Heart right ventricle (tissue), 16 donors: Measurements from ENCODE around the gene ARRDC5. TPM values are rescaled to one million over a fixed set of nuclear protein-coding genes. Genes with fewer than 3 reads are reported as not detected.

ENCODE experiments used
- ATAC-seq, 8 donors: fragments of 200-7000 bp; cut with Tn5 transposase; one replicate each; pipeline ENCODE4 v1.9.1; 2020; ENCODE audit warnings: mild to moderate bottlenecking in 8 of 8, moderate library complexity in 8 of 8, moderate number of reproducible peaks in 1 of 8
- DNase-seq, 2 donors: peaks; one replicate each; pipeline ENCODE4 v3.0.0-alpha.2; 2020
- H3K27ac ChIP-seq, 10 donors: fragments of 200-600 bp; sonication (generic) in 2 of 10; one replicate each; pipeline versions ENCODE4 v1.5.0 to v1.8.0; 2020 to 2022; ENCODE audit warnings: mild to moderate bottlenecking in 3 of 10
- H3K27me3 ChIP-seq, 7 donors: fragments of 200-600 bp; one replicate each; pipeline ENCODE4 v1.8.0; 2021 to 2022; ENCODE audit warnings: mild to moderate bottlenecking in 2 of 7
- H3K36me3 ChIP-seq, 9 donors: fragments of 200-600 bp; sonication (generic) in 1 of 9; one replicate each; pipeline versions ENCODE4 v1.5.0 to v1.8.0; 2020 to 2022; ENCODE audit warnings: mild to moderate bottlenecking in 2 of 9
- H3K4me1 ChIP-seq, 9 donors: fragments of 200-600 bp; sonication (generic) in 1 of 9; one replicate each; pipeline versions ENCODE4 v1.5.0 to v1.8.0; 2020 to 2022; ENCODE audit warnings: mild to moderate bottlenecking in 4 of 9
- H3K4me3 ChIP-seq, 10 donors: fragments of 200-600 bp; sonication (generic) in 2 of 10; one replicate each; pipeline versions ENCODE4 v1.5.0 to v1.8.0; 2020 to 2022; ENCODE audit warnings: mild to moderate bottlenecking in 7 of 10, moderate library complexity in 2 of 10
- H3K9me3 ChIP-seq, 11 donors: fragments of 200-600 bp in 10 of 11; sonication (generic) in 2 of 11; one replicate each; pipeline versions ENCODE4 v1.5.0 to v1.8.0; 2013 to 2022; ENCODE audit warnings: mild to moderate bottlenecking in 2 of 11, control low read depth in 1 of 11, moderate library complexity in 1 of 11
- CTCF ChIP-seq, 9 donors: fragments of 200-600 bp; sonication (generic) in 2 of 9; IDR thresholded peaks; one replicate each; pipeline versions ENCODE4 v1.5.0 to v1.8.0; 2021 to 2022; ENCODE audit warnings: antibody characterized with exemption in 9 of 9, mild to moderate bottlenecking in 5 of 9, moderate library complexity in 1 of 9
- WGBS, 2 donors: extraction: QIAGEN DNeasy Blood & Tissue Kit; methylation state at CpG; one replicate each; pipeline ENCODE4 v1.1.7; 2013; ENCODE audit warnings: inconsistent platforms in 1 of 2; 5-methylcytosine and 5-hydroxymethylcytosine counted together
- intact Hi-C, 10 donors: fragments of 100-400 bp; cut with DNase I; formaldehyde crosslinking; loops; one replicate each; pipeline versions ENCODE4 v1.11.1 to v1.14.2; 2022
- polyA plus RNA-seq, 2 donors: library from polyadenylated mRNA; stranded (reverse); fragments of 200-250 nt; gene quantifications; one replicate each; pipeline ENCODE4 v1.2.3, GENCODE V29; 2013
- total RNA-seq, 10 donors: library from RNA; stranded (reverse); fragmentation: NEBNext Ultra II Directional in 3 of 10; extraction: Animal tissue kit (Norgen Biotek cat#: 25700) in 3 of 10; gene quantifications; one replicate each; pipeline versions ENCODE4 v1.2.1 to v1.2.4, GENCODE V29; 2021 to 2023
- donor health status: Arrhythmogenic right ventricular cardiomyopathy.
- donor health status: ischemic (EF 13 %, LVEDD 7.1; RV severe dilation, severe dysfunction).
- donor health status: healthy with polysubstance abuse.
- donor health status: DM: no; HTN: yes; CAD: no.
- donor health status: DM: no; HTN: no; CAD: no.
- donor health status: ischemic (EF 25% LVEDD 6.9; RV normal size, moderate dysfunction).
- donor health status: ischemic (EF 25% LVEDD 5.7; RV mildly dilated, moderate dysfunction).
- donor health status: healthy.
- donor health status: DM: yes; HTN: yes; CAD: no.
- donor health status: Ischemic cardiomyopathy.
- donor health status: ischemic (EF 35%, LVEDD 5.7; RV mildly dilated, moderate dysfunction).
- donor health status: nonischemic (EF 11% LVEDD 7.7; RV severe dilation, severe dysfunction).
- donor health status: DM: yes; HTN: yes; CAD: no.
- donor health status: PGD.
- donor health status: ischemic (EF 29% LVEDD 5.4; RV normal size, mild dysfunction).
- donor health status: nonischemic (EF 23%, LVEDD 6.1; RV moderate dilation, normal function).

The ARRDC5 gene
- total and polyA plus RNA-seq, 12 donors = 0.01 to 0.21 TPM; not detected in 10

- intact Hi-C loops = no loop called here
- H3K9me3 ChIP-seq = no peaks in the 10 kb centered on the region
- H3K36me3 ChIP-seq = peaks cover 0 to 7% (median 0%) of the 10 kb centered on the region in 9 donors
- ATAC-seq (peak in 2 of 8 donors; percentile 16 to 42), DNase-seq (no peak)
- TF ChIP-seq CTCF (IDR thresholded peaks at IDR 0.05) = no peak
- H3K27ac ChIP-seq = peak overlapping the region in 2 of 10 donors; percentile 55 to 93
- WGBS, 2 donors = 76 to 78% methylated on average over 41 of the region's 41 CpGs
- no peaks in the 10 kb centered on the region for H3K27me3 ChIP-seq
- H3K4me1 ChIP-seq = peaks cover 0 to 54% (median 7%) of the 10 kb centered on the region in 9 donors
- peak overlapping the region in 6 of 10 donors; percentile 29 to 64 (median 33) for H3K4me3 ChIP-seq
These were observed 13.8 kb upstream of the ARRDC5 start for GRCh38 chr19:4916292-4917082.

GRCh38 chr19:4914736-4915501 is 12.2 kb upstream of the ARRDC5 start:
- 82 to 84% methylated on average over 23 of the region's 23 CpGs for WGBS, 2 donors
- H3K4me1 ChIP-seq = peaks cover 0 to 67% (median 19%) of the 10 kb centered on the region in 9 donors
- H3K36me3 ChIP-seq = peaks cover 0 to 7% (median 0%) of the 10 kb centered on the region in 9 donors
- H3K9me3 ChIP-seq = no peaks in the 10 kb centered on the region
- peak overlapping the region in 4 of 10 donors; percentile 17 to 64 (median 28) for H3K4me3 ChIP-seq
- ATAC-seq (peak in 1 of 8 donors; percentile 29), DNase-seq (no peak)
- intact Hi-C loops = loop anchor here in 7 of 10 donors (5.0 kb wide), 6 partner anchors 43 to 188 kb away; no protein-coding TSS in a partner anchor
- TF ChIP-seq CTCF (IDR thresholded peaks at IDR 0.05) = no peak
- H3K27me3 ChIP-seq = no peaks in the 10 kb centered on the region
- peak overlapping the region in 1 of 10 donors; percentile 93 for H3K27ac ChIP-seq

GRCh38 chr19:4913996-4914735 is 11.5 kb upstream of the ARRDC5 start:
- intact Hi-C loops = loop anchor here in 7 of 10 donors (5.0 kb wide), 6 partner anchors 42 to 187 kb away; no protein-coding TSS in a partner anchor
- Histone ChIP-seq H3K4me1 (peaks cover 3 to 72% (median 23%) of the 10 kb centered on the region in 9 donors), H3K36me3 (peaks cover 0 to 7% (median 0%) of the 10 kb centered on the region in 9 donors), H3K27ac (peak overlapping the region in 1 of 10 donors; percentile 93), H3K4me3 (peak overlapping the region in 1 of 10 donors; percentile 64), H3K27me3 (peaks cover 0 to 4% (median 0%) of the 10 kb centered on the region in 7 donors), H3K9me3 (no peaks in the 10 kb centered on the region)
- TF ChIP-seq CTCF (IDR thresholded peaks at IDR 0.05) = no peak
- DNase-seq = no peak
- WGBS, 2 donors = 85 to 90% methylated on average over 24 of the region's 24 CpGs
- ATAC-seq = no peak
